Measurements from ENCODE around the gene ZNF184.
"Not testable (repeated sequence)": the region's sequence is repeated elsewhere in the genome, so short reads cannot be mapped to it uniquely, and the experiment has no call there.

ZNF184 gene

DNA sequence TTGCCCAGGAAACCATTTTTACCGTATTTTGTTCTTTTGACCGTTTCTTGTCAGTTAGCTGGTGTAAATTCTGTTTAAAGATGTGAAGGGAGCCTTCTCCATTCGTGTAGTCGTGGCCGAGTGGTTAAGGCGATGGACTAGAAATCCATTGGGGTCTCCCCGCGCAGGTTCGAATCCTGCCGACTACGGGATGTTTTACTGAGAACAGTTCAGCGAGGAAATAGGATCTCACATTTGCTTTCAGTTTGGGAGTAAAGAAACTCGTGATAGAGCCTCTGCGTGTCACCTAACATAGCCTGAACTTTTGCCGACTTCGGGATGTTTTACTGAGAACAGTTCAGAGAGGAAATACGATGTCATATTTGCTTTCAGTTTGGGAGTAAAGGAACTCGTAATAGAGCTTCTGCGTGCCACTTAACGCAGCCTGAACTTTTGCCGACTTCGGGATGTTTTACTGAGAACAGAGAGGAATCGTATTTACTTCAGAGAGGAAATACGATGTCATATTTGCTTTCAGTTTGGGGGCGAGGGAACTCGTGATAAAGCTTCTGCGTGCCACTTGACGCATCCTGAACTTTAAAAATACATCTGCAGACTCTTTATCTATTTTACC is 5.9 kb upstream of the ZNF184 start:
- DNase-seq, result peak; percentile 92

DNA sequence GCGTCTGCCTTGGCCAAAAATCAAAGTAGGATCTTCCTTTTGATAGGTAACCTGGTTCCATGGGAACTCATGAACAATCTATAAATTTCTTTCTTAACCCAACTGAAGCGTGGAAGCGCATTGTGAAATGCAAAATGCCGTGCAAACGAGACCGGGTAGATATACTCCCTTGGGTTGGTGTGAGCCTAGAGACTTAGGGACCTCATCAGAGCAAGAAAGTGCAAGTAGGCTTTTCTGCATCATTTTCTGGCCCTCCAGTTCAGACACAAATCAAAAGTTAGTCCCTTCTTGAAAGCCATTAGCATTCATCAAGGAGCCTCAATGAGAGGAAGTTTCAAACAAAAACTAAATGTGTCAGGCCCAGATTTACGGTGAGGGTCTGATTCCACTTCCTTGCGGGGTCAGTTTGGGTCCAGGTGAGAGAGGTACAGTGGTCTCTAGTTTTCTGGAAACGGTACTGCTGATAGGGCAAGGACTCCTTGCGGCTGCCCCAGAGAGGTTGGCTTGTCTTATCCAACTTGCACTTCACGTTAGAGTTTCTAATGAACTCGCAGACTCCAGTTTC is 5.3 kb upstream of the ZNF184 start:
- peak; percentile 7 for DNase-seq

DNA sequence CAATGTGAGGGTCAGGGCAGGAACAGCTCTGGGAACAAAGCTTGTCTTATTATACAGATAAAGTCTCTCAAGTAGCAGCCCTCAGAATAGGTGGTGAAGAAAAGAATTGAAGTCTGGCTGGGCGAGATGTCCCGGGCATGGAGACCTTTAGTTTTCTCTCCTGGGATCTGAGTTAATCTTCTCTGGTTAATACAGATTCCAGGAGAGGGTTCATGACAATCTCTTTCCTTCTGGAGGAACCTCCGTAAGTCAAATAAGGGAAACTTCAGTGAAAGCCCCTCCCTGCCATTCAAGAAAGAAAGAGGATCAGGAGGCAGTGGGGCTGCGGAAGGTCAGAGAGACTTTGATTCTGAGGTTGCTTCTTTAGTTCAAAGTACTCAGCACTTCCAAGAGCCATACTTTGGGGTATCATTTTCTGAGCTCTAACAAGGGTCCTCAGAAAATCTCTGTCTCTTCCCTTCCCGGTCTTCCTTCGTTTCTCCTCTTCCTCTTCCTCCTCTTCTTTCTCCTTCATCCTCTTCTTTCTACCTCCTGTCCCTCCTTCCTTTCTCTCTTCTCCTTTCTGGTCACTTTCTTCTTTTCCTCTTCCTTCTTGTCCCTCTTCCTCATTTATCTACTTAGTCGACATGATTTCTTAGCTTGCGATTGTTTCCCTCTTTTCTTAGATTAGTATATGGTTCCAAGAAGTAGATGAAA is 4.6 kb upstream of the ZNF184 start:
- DNase-seq, result no peak

DNA sequence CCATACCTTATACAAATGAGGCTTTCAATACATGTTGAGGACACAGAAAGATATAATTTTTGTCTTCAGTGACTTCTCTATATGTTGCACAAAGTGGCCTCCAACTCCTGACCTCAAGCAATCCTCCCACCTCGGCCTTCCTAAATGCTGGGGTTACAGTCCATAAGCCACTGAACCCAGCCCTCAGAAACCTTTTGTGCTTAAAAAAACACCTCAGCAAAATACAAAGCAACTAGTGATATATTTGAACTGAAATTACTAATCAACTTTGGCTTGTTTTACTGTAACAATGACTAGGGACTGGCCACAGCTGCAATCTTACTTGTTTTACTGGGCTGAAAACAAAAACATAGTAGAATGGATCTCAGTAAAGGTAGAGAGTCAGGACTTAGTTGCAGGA is 3.2 kb upstream of the ZNF184 start:
- DNase-seq, result no peak

DNA sequence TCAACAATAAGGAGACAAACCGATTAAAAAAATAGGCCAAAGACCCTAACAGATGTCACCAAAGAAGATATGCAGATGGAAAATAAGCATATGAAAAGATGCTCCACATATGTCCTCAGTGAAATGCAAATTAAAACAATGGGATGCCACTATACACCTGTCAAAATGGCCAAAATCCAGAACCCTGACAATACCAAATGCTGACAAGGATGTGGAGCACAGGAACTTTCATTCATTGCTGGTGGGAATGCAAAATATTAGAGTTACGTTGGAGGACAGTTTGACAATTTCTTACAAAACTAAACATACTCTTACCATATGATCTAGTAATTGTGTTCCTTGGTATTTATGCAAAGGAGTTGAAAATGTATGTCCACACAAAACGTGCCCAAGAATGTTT is 1.8 kb upstream of the ZNF184 start:
- DNase-seq, result no peak

DNA sequence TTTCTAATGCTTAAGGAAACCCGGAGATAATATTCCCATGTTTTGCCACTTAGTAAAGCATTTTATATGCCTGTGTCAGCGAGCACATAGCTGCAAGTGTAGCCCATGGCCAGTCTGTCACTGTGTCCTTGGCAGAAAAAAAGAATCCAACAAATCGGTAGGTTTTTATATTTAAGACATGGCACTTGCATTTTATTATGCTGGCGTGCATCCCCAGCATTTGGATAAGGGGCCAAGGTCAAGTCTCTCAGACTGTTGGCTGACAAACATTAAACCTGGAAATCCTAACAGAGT is 1.2 kb upstream of the ZNF184 start:
- DNase-seq, result no peak

DNA sequence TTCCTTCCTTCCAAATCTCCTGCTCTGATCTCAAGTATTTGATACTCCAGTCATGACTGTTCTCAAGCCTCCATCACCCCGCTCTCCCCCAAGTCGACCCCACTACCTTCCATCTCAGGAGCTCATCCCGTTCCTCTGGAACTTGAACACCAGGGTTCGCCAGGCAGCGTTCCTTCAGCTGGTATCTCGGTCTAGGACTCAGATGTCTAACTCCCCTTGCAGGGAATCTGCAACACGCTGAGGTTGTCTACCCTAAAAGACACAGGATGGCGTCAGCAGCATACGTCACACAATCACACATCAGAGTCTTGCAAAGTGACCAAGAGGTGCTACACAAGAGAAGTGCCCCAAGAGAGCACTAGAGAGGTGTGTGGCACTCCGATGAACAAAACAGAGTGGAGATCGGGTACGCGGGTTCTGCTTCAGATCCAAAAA is 706 bp downstream of the ZNF184 start:
- DNase-seq, result peak; percentile 74

DNA sequence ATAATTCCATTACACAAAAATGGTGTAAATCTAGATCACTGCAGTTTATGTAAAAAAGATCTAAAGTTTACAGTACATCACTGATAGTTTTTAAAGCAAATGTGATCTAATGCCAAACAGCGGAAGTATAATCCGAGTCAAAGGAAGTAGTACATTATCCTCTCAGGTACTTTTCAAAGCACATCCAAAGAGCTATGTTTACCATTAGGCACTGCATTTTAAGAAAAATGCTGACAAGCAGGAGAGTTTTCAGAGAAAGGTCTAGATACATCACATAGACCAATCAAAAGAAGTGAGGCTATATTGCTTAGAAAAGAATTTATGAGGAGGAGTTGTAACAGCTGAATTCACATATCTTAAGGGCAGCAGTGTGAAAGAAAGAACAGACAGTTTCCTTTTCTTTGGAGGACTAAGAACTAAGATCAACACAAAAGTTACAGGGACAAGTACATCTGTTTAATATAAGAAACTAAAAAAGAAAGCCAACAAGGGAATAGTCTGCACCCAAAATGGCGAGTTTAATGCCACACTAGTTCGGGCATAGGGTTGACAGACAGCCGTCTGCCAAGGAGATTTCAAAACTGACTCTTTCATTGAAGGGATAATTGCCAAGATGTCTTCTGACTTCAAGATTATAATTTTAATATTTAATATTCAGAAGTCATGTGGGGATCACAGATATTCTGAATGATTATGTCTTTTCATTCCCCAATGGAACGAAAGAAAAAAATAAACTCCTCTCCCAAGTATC is 1.4 kb downstream of the ZNF184 start:
- no peak for DNase-seq

DNA sequence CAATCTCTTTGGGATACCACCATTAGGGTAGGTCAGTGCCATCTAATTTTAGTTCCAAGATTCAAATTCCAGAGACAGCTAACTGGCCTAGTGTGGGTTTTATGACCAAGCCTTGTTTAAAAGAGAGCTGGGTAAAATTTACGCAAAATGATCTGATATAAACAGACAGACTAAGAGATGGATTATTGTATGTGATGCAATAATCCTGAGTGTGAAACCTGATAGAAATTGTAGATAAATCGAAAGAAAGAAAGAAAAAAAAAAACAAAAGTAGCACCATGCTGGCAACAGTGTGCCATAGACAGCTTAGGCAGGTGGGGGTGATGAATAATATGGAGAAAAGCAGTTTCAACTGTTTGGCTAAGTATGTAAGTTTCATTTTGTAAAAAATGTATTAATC is 2.9 kb downstream of the ZNF184 start:
- no peak for DNase-seq

DNA sequence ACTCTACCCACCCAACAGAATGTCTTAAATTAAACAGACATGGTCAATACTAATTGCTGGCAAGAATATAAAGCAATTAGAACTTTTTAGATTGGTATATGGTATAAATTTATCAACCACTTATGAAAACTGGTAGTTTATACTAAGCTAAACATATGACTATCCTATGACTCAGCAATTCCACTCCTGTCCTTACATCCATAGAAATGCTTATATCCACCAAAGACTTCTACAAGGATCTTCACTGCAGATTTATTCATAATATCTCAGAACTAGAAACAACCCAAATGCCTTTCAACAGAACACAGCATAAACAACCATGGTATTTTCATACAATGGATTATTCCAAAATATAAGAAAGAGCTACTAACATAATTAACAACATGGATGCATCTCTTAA is 4.6 kb downstream of the ZNF184 start:
- no peak for DNase-seq

DNA sequence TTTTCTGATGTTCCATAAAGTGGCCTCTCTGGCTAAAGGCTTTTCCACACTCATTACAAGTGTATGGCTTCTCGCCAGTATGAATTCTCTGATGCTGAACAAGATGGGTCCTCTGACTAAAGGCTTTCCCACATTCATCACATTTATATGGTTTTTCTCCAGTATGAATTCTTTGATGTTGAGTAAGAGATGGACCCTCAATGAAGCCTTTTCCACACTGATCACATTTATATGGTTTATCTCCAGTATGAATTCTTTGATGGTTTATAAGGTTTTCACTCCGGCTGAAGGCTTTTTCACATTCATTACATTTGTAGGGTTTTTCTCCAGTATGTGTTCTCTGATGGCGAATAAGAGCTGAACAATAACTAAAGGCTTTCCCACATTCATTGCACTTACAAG is 20.4 kb downstream of the ZNF184 start:
- no peak for DNase-seq

DNA sequence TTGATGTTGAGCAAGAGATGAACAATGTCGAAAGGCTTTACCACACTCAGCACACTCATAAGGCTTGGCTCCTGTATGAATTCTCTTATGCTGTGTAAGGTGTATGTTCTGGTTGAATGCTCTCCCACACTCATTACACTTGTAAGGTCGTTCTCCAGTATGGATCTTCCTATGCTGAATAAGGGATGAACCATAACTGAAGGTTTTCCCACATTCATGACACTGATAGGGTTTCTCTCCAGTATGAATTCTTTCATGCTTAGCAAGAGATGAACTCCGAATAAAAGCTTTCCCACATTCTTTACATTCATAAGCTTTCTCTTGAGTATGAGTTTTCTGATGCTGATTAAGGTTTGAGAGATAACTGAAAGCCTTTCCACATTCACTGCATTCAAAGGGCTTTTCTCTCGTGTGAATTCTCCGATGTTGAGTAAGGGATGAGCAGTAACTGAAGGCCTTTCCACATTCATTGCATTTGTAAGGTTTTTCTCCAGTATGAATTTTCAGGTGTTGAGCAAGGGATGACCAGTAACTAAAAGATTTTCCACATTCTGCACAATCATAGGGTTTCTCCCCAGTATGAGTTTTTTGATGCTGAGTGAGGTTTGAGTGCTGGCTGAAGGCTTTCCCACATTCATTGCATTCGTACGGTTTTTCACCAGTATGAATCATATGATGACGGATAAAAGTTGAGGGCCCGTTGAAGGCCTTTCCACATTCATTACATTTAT is 21.1 kb downstream of the ZNF184 start:
- DNase-seq, result no peak

DNA sequence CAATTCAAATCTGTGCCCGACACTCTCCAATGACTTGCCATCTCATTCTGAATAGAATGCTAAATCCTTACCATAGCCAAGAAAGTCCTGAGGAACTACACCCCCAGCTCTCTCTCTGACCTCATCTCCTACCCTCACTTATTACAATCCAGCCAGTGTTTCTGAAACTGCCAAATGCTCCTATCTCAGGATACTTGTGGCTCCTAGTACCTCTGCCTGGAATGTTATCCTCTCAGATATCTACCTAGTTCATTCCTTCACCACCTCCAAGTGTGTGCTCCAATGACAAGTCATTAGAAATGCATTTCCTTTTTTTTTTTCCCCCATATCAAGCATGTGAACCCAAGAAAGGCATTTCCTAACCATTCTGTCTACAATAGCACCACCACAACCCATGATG is 24.4 kb downstream of the ZNF184 start:
- DNase-seq, result no peak

DNA sequence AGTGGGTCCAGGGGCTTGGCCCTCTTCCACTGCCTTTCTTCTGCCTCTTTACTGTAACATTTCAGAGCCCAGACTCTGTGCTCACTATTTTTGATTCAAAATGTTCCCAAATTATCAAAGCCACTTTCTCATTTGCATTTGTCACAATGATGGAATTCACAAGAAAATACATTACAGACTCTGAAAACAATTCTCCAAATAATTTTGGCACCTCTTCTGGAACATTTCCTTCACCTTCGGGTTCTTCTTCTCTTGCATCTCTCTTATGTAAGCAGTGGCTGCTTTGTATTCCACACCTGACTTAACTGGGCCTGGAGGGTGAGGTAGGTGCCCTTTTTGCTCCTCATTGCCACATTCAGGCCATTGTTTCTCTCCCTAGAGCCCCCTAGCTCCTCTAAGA is 30.0 kb downstream of the ZNF184 start:
- DNase-seq, result no peak

DNA sequence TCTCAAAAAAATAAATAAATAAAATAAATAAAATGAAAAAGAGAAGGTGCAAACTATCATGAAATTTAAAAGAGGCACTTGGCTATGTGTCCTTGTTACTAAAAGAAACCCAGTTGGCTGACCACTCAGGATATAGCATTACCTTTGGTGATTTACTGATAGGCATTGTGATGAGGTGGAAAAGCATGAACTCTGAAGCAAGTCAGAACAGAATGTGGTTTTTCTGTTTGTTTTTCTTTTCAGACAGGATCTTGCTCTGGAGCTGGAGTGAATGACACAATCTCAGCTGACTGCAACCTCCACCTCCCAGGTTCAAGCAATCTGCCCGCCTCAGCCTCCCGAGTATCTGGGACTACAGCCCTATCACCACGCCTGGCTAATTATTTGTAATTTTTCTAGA is 31.9 kb downstream of the ZNF184 start:
- DNase-seq, result no peak

DNA sequence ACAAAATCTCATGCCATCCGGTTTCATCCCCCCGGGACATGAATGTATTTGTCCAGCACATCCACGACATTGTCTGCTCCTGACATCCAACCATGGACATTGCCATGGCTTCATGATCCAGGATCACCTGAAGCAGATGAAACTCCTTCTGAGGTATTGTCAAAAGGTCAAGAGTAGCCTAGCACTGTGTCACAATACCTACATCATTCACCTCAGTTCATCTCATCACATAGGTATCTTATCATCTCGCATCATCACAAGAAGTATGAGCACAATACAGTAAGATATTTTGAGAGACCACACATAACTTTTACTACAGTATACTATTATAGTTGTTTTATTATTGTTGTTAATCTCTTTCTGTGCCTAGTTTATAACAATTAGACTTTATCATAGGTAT is 33.5 kb downstream of the ZNF184 start:
- no peak for DNase-seq

DNA sequence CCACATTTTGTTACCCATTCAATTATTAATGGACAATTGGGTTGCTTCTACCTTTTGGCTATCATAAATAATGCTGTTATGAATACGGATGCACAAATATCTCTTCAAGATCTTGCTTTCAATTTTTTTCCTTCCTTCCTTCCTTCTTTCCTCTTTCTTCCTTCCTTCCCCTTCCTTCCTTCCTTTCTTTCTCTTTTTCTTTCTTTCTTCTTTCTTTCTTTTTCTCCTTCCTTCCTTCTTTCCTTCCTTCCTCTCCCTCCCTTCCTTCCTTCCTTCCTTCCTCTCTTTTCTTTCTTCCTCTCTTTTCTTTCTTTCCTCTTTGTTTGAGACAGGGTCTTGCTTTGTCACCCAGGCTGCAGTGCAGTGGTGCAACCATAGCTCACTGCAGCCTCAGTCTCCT is 39.2 kb downstream of the ZNF184 start:
- DNase-seq, result no peak

DNA sequence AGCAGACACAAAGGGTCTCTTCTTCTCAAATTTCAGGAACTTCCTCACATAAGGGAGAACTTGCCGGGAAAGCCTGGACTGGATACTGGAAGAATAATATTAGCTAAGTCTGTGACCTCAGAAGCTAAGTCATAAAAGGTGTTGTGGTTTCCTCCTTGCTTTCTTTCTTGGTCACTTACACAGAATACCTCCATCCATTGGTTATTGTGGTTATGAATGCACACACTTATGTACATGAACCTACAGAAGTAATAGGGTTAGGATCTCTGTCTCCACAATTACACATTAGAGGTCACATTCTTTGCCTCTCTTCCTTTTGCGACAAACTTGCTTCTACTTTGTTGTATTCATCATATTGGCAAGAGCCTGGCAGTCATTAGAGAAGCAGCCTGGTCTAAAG is 43.9 kb downstream of the ZNF184 start:
- DNase-seq, result no peak

DNA sequence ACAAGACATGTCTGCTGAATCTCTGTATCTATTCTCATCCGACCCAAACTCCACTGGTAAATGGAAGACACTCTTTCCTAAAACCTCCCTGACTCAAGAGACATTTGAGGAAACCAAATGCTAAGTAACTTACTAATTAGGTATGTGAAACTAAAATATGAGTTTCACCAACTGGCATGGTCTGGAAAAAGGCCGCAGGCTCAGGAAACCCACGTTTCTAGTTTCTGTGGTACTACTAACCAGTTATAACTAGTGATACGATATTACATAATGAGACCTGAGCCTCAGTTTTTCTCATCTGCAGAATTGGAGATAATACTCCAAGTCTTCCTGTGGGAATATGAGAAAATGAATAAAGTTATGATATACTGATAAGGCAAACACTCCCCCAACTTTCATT is 44.4 kb downstream of the ZNF184 start:
- no peak for DNase-seq

DNA sequence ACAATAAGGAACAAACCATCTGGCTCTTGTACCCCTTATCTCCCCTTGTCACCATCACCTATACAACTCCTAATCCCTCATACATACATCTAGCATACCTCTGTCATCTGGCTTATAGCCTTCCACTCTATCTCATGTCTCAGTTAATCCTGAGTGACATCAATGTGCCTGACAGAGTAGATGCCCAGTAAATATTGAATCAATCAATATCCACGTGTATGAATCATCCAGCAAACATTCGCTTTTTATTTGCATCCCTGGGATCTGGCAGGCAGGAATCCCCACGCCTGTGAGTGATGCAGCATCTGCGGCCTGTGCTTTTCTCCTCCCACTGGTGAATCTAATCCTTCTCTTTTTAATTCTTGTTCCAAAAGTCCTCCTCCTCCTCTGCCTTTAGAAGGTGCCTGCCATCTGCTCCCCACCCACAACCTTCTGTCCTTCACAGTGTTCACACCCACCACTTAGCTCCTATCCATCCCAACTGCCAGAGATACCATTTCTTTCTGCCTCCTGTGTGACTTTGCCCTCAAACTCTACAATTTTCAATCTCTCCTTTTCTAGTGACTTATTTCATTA is 46.8 kb downstream of the ZNF184 start:
- no peak for DNase-seq

DNA sequence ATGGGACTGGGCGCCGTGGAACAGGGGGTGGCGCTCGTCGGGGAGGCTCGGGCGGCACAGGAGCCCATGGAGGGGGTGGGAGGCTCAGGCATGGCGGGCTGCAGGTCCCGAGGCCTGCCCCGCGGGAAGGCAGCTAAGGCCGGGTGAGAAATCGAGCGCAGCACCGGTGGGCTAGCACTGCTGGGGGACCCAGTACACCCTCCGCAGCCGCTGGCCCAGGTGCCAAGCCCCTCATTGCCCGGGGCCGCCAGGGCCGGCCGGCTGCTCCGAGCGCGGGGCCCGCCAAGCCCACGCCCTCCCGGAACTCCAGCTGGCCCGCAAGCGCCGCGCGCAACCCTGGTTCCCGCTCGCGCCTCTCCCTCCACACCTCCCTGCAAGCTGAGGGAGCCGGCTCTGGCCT is 48.1 kb downstream of the ZNF184 start:
- DNase-seq, result not testable (repeated sequence)

DNA sequence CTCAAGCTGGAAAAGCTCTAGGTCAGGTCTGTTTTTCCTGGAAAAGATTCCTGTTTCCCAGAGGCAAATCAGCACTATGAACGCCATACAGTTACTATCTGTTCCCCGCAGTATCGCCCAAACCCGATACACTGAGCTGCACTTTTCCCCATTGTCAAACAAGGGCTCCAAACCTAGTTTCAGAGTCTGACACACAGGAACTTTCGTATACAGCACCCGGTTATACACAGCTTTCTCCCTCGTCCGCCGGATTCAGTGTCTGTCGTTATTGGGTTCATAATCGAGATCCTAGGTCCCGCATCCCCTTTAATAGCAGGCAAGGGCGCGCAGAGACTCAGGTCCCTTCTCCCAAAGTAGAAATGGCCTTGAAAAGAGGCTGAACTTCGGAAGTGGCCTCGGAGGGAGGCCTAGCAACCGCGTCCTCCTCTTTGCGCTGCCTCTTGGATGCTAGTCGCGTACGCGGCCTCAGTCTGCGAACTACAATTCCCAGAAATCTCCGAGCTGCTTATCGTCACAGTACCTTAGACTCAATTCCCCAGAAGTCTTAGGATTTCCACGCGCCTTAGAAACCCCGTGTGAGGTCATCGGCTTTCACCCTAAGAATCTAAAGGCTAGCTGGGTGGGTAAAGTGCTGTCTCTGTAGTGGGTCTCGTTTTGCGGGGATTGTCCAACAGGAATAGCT is 50.1 kb downstream of the ZNF184 start:
- no peak for DNase-seq

DNA sequence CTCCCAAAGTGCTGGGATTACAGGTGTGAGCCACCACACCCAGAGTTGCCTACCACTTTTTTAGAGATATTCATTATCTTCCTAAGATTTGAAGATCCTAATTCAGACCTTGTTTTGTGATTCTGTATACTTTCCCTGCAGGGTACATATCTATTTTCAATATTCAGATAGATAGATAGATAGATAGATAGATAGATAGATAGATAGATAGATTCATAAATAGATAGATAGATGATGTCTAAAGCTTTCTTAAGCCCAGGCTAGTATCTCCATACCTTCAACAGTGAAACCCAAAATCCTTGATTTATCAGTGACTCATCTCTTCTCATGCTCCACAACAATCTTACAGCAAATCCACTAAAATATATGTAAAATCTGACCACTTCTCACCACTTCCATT is 53.5 kb downstream of the ZNF184 start:
- no peak for DNase-seq

All from fibroblast of skin of right quadriceps (primary cell).